Neural progenitor cell (in vitro differentiated cells): ENCODE results near the gene BMPR1A.

Source experiments
- CTCF ChIP-seq: fragments of 200-600 bp; sonication (generic); IDR thresholded peaks from 2 replicates; pipeline ENCODE4 v1.5.1; 2017; ENCODE audit warnings: antibody characterized with exemption, mild to moderate bottlenecking
- EZH2phosphoT487 ChIP-seq: fragments of 200-600 bp; sonication (generic); IDR thresholded peaks from 2 replicates; pipeline ENCODE4 v1.6.1; 2017; ENCODE audit warnings: antibody characterized with exemption

- TF ChIP-seq CTCF = no peak
- no peak for TF ChIP-seq EZH2phosphoT487
Measured at GRCh38 chr10:86755454-86755739, 1.0 kb upstream of the BMPR1A start.
